K562 (cell line): ENCODE measurements around the gene BRF1. TPM values are rescaled to one million over a fixed set of nuclear protein-coding genes. Genes with fewer than 3 reads are reported as not detected.

Experiments used
- E2F6 ChIP-seq, 2 experiments: IDR thresholded peaks; 2 replicates each; pipeline ENCODE4 v1.6.1; 2011; ENCODE audit warnings: borderline replicate concordance in 1 of 2, control low read depth in 1 of 2, low read depth in 1 of 2, low read length in 1 of 2, mild to moderate bottlenecking in 1 of 2, mixed read lengths in 1 of 2, moderate library complexity in 1 of 2; ENCODE audit not compliant: insufficient read depth in 1 of 2, insufficient read length in 1 of 2, poor library complexity in 1 of 2, severe bottlenecking in 1 of 2; ENCODE audit errors: extremely low read depth in 1 of 2
- RERE ChIP-seq: sonication (generic); formaldehyde crosslinking; IDR thresholded peaks from 2 replicates; pipeline ENCODE4 v1.8.0; 2023; ENCODE audit warnings: missing genetic modification reagents, mild to moderate bottlenecking, borderline replicate concordance
- THAP12 ChIP-seq: fragments of 250-450 bp; sonication (Bioruptor Pico); IDR thresholded peaks from 2 replicates; pipeline ENCODE4 v1.9.0; 2021; ENCODE audit warnings: mild to moderate bottlenecking, inconsistent platforms
- ZBTB17 ChIP-seq: fragments of 450-650 bp; formaldehyde crosslinking; IDR thresholded peaks from 2 replicates; pipeline ENCODE4 v1.4.0; 2020; ENCODE audit warnings: mild to moderate bottlenecking
- polyA plus RNA-seq, 8 experiments: library from polyadenylated mRNA; depleted of rRNA in 4 of 8; stranded (reverse) in 5 of 8; unstranded in 3 of 8; fragments of >200 nt; fragmentation: Nextera tagmentation in 2 of 8; fragmentation: Illumina TruSeq in 1 of 8; extraction: Ambion mirVana in 2 of 8; extraction: Trizol in 1 of 8; gene quantifications; 2 replicates each; pipeline versions ENCODE4 v1.2.1 to v1.2.3, GENCODE V29; 2011 to 2014; ENCODE audit warnings: inconsistent platforms in 1 of 8, missing spikeins in 1 of 8
- total RNA-seq, 7 experiments: library from RNA; depleted of rRNA in 6 of 7; stranded (reverse); fragments of >200 nt in 6 of 7; fragmentation: Illumina TruSeq in 2 of 7; extraction: Trizol in 2 of 7; gene quantifications; 2 replicates each; pipeline versions ENCODE4 v1.2.1 to v1.2.3, GENCODE V29; 2011 to 2021; ENCODE audit warnings: low replicate concordance in 1 of 7
- TF ChIP-seq, protein P1 (sequence below): fragments of 200-400 bp; formaldehyde crosslinking; IDR thresholded peaks from 2 replicates; pipeline ENCODE4 v1.6.1; 2017; ENCODE audit warnings: mild to moderate bottlenecking, low read depth, low read length, moderate library complexity

The BRF1 gene
- total and polyA plus RNA-seq, 9 of the 15 experiments (the other 6 are each of a cell fraction or from before 2014, with no cell fraction given): 0.14 to 24.6 (median 8.2) TPM

DNA sequence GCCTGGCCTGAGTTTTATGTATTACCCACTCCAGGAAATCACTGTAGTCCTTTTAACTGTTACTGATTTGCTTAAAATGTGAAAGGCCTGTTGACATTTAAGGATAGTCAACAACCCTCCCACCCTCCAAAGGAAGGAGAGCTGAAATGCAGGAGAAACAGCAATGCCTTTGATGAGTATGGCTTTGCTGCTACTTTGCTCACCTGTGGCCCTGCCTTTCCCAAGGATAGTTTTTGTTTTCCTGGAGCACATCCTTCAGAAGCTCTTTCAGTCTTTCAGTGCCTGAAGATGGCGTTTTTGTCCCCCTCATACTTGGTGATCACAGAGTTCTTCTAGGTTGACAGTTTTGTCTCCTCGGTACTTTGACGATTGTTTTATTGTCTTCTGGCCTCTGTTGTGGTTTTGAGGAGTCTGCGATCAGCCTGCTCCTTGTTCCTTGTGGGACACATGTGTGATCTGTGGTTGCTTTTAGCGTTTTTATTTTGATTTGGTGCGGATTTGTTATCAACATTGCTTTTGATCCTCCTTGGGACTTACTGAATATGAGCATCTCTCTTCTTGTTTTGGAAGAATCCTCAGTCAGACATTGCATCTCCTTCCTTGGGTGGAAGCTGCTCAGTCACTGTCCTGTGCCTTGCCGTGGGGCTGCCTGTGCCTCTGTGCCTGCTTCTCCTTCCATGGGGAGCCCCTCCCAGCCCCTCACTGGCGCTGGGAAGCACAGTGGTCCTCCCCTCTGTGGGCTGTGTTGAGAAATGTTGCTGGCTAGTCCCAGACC, 31.0 kb upstream of the BRF1 start (continued):
- TF ChIP-seq RERE (no peak), ZBTB17 (CRISPR knock-in tag) (no peak), E2F6 (IDR thresholded peaks at IDR 0.05; ENCODE audit: borderline replicate concordance in 1 of 2, extremely low read depth in 1 of 2, insufficient read depth in 1 of 2, insufficient read length in 1 of 2, low read depth in 1 of 2, low read length in 1 of 2, poor library complexity in 1 of 2, severe bottlenecking in 1 of 2) (no peak), THAP12 (CRISPR knock-in tag) (no peak)
- TF ChIP-seq, protein P1, sequence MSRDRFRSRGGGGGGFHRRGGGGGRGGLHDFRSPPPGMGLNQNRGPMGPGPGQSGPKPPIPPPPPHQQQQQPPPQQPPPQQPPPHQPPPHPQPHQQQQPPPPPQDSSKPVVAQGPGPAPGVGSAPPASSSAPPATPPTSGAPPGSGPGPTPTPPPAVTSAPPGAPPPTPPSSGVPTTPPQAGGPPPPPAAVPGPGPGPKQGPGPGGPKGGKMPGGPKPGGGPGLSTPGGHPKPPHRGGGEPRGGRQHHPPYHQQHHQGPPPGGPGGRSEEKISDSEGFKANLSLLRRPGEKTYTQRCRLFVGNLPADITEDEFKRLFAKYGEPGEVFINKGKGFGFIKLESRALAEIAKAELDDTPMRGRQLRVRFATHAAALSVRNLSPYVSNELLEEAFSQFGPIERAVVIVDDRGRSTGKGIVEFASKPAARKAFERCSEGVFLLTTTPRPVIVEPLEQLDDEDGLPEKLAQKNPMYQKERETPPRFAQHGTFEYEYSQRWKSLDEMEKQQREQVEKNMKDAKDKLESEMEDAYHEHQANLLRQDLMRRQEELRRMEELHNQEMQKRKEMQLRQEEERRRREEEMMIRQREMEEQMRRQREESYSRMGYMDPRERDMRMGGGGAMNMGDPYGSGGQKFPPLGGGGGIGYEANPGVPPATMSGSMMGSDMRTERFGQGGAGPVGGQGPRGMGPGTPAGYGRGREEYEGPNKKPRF: no peak
- TF ChIP-seq, all 486 proteins: peak for 0
